AG09319 (cell line): ENCODE results near the gene STAT4.

Experiments
- DNase-seq: peaks from one replicate; pipeline ENCODE4 v3.0.0-alpha.2; 2010; ENCODE audit warnings: low read depth; ENCODE audit errors: extremely low read depth
- CTCF ChIP-seq: IDR thresholded peaks from 2 replicates; pipeline ENCODE4 v1.5.1; 2011; ENCODE audit warnings: low read depth, mild to moderate bottlenecking, inconsistent platforms, low read length, moderate library complexity

STAT4 gene

GRCh38 chr2:191180713-191181112 is 29.9 kb upstream of the STAT4 start:
- TF ChIP-seq CTCF = no peak
- no peak for DNase-seq

GRCh38 chr2:191180276-191180675 is 29.5 kb upstream of the STAT4 start:
- DNase-seq = no peak
- TF ChIP-seq CTCF = no peak

- DNase-seq = peak; percentile 93
- TF ChIP-seq CTCF = no peak
Measured at GRCh38 chr2:191178806-191179514, 28.2 kb upstream of the STAT4 start.

GRCh38 chr2:191177751-191178736 is 27.2 kb upstream of the STAT4 start:
- no peak for TF ChIP-seq CTCF
- no peak for DNase-seq

GRCh38 chr2:191176801-191177438 is 26.1 kb upstream of the STAT4 start:
- TF ChIP-seq CTCF = no peak
- DNase-seq = no peak

GRCh38 chr2:191176305-191176704 is 25.5 kb upstream of the STAT4 start:
- TF ChIP-seq CTCF = no peak
- no peak for DNase-seq
